NCI-H1694 treated with DMSO at 0.1 percent for 48 hours (cell line): ENCODE data around the gene IFNL3.

ENCODE experiments used
- DNase-seq: peaks from one replicate; lab custom pipeline; 2025; lab: John Stamatoyannopoulos, UW

The IFNL3 gene

DNA sequence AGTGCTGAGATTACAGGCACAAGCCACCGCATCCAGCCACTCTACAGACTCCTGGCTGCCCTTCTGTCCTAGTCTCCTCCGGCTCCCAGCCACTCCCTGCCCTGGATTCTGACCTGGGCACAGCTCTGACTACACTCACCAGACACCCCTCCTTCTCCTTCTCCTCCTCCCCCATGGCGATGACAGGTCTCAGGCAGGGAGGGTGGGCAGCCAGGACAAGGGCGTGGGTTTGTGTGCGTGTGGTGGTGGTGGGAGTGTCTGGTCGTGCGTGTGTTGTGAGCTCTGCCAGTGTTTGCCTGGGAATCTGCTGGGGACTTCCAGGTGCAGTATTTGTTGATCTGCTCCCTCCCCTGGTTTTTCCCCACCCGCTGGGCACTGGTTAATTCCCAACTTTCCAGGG, 51.0 kb downstream of the IFNL3 start:
- no peak for DNase-seq
